IMR-90 (cell line): ENCODE results near the gene STMN1.

Experiments used
- BHLHE40 ChIP-seq: fragments of 150-350 bp; IDR thresholded peaks from 2 replicates; pipeline ENCODE4 v1.6.1; 2016; ENCODE audit warnings: mild to moderate bottlenecking, low read depth, low read length
- CEBPB ChIP-seq: IDR thresholded peaks from 2 replicates; pipeline ENCODE4 v1.6.1; 2012; ENCODE audit warnings: low read depth, low read length, improper control_type of control experiment
- CTCF ChIP-seq: conservative IDR thresholded peaks from 2 replicates; pipeline ENCODE4 v1.5.1; 2012; ENCODE audit warnings: mild to moderate bottlenecking, low read depth, low read length, improper control_type of control experiment
- POLR2A ChIP-seq: IDR thresholded peaks from 2 replicates; pipeline ENCODE4 v1.6.1; 2012; ENCODE audit warnings: mild to moderate bottlenecking, low read depth, low read length
- RCOR1 ChIP-seq: IDR thresholded peaks from 2 replicates; pipeline ENCODE4 v1.6.1; 2012; ENCODE audit warnings: mild to moderate bottlenecking, low read length, improper control_type of control experiment; ENCODE audit not compliant: insufficient replicate concordance
- USF2 ChIP-seq: fragments of 150-350 bp; IDR thresholded peaks from 2 replicates; pipeline ENCODE4 v1.6.1; 2017; ENCODE audit warnings: mild to moderate bottlenecking, antibody characterized with exemption, low read length, low read depth

GRCh38 chr1:25916460-25916859 lies 10.2 kb upstream of the STMN1 start:
- TF ChIP-seq BHLHE40 (no peak), POLR2A (no peak), CTCF (no peak), RCOR1 (no peak), CEBPB (no peak), USF2 (no peak)
